Spleen (tissue), 11 donors: ENCODE measurements around the gene ENOX1. TPM values are rescaled to one million over a fixed set of nuclear protein-coding genes. Genes with fewer than 3 reads are reported as not detected.

ENCODE experiments used
- DNase-seq: peaks from one replicate; pipeline ENCODE4 v3.0.0-alpha.2; 2020
- H3K27ac ChIP-seq, 8 donors: fragments of 200-600 bp; sonication (generic) in 7 of 8; 1 replicate in 4 of 8; 2 replicates in 4 of 8; pipeline versions ENCODE4 v1.5.0 to v1.8.0; 2016 to 2021; ENCODE audit warnings: inconsistent platforms in 4 of 8, mild to moderate bottlenecking in 4 of 8, moderate library complexity in 1 of 8
- H3K27me3 ChIP-seq, 7 donors: fragments of 200-600 bp; sonication (generic) in 6 of 7; replicated peaks in 1 of 7; 1 replicate in 4 of 7; 2 replicates in 3 of 7; pipeline versions ENCODE4 v1.5.0 to v1.8.0; 2016 to 2021; ENCODE audit warnings: inconsistent platforms in 3 of 7, mild to moderate bottlenecking in 1 of 7
- H3K36me3 ChIP-seq, 6 donors: fragments of 200-600 bp; sonication (generic) in 5 of 6; 1 replicate in 4 of 6; 2 replicates in 2 of 6; pipeline versions ENCODE4 v1.5.0 to v1.8.0; 2016 to 2021; ENCODE audit warnings: inconsistent platforms in 2 of 6
- H3K4me1 ChIP-seq, 6 donors: fragments of 200-600 bp; sonication (generic) in 5 of 6; 1 replicate in 3 of 6; 2 replicates in 3 of 6; pipeline versions ENCODE4 v1.5.0 to v1.8.0; 2016 to 2021; ENCODE audit warnings: inconsistent platforms in 3 of 6
- H3K4me3 ChIP-seq, 8 donors: fragments of 200-600 bp; sonication (generic) in 7 of 8; 1 replicate in 4 of 8; 2 replicates in 4 of 8; pipeline versions ENCODE4 v1.5.0 to v1.8.0; 2016 to 2021; ENCODE audit warnings: inconsistent platforms in 4 of 8, mild to moderate bottlenecking in 4 of 8, moderate library complexity in 2 of 8
- H3K9me3 ChIP-seq, 8 donors: fragments of 200-600 bp; sonication (generic) in 7 of 8; 1 replicate in 4 of 8; 2 replicates in 4 of 8; pipeline versions ENCODE4 v1.5.0 to v1.8.0; 2016 to 2021; ENCODE audit warnings: inconsistent platforms in 4 of 8
- POLR2A ChIP-seq, 3 donors: fragments of 450-650 bp; IDR thresholded peaks; one replicate each; pipeline ENCODE4 v1.5.1; 2017; ENCODE audit warnings: antibody characterized with exemption in 3 of 3, mild to moderate bottlenecking in 1 of 3
- POLR2AphosphoS5 ChIP-seq, 3 donors: sonication (generic); formaldehyde crosslinking; IDR thresholded peaks; one replicate each; pipeline ENCODE4 v1.5.1; 2017; ENCODE audit warnings: antibody characterized with exemption in 3 of 3
- WGBS, 5 donors: extraction: QIAGEN DNeasy Blood & Tissue Kit in 3 of 5; methylation state at CpG; one replicate each; pipeline versions ENCODE4 v1.1.5 to v1.1.7; 2013 to 2018; 5-methylcytosine and 5-hydroxymethylcytosine counted together
- intact Hi-C: fragments of 100-400 bp; cut with DNase I; formaldehyde crosslinking; loops from one replicate; pipeline ENCODE4 v1.15.0; 2023; ENCODE audit warnings: low total_unique reads
- polyA plus RNA-seq, 3 donors: library from polyadenylated mRNA; stranded (reverse); fragments of 200-250 nt; gene quantifications; one replicate each; pipeline ENCODE4 v1.2.1, GENCODE V29; 2013
- total RNA-seq, 7 donors: library from RNA; depleted of rRNA in 3 of 7; stranded (reverse); fragments of >200 nt in 3 of 7; fragmentation: NEBNext Ultra II Directional in 4 of 7; extraction: Animal tissue kit (Norgen Biotek cat#: 25700) in 4 of 7; gene quantifications; one replicate each; pipeline versions ENCODE4 v1.1.0 to v1.2.1, GENCODE V29; 2016 to 2021
- TF ChIP-seq, protein P1 (sequence below), 11 experiments: fragments of 200-600 bp in 7 of 11; fragments of 450-650 bp in 4 of 11; sonication (generic) in 4 of 11; IDR thresholded peaks in 8 of 11; conservative IDR thresholded peaks in 3 of 11; 1 replicate in 7 of 11; 2 replicates in 4 of 11; pipeline versions ENCODE4 v1.4.0 to v1.8.0; 2016 to 2021; ENCODE audit warnings: antibody characterized with exemption in 11 of 11, inconsistent platforms in 4 of 11, mild to moderate bottlenecking in 1 of 11
- donor health status: healthy with polysubstance abuse.
- donor health status: DM: no; HTN: no; CAD: no; lungs with moderate emphysema.
- donor health status: DM: no; HTN: no; CAD: no.
- donor health status: Bipolar disorder and iron deficiency.
- donor health status: healthy.
- donor health status: DM: no; HTN: no; CAD: no.
- donor health status: DM: yes; HTN: yes; CAD: no.

ENOX1 gene
- total and polyA plus RNA-seq, 10 donors: 0.42 to 1.3 (median 0.54) TPM; not detected in 1

DNA sequence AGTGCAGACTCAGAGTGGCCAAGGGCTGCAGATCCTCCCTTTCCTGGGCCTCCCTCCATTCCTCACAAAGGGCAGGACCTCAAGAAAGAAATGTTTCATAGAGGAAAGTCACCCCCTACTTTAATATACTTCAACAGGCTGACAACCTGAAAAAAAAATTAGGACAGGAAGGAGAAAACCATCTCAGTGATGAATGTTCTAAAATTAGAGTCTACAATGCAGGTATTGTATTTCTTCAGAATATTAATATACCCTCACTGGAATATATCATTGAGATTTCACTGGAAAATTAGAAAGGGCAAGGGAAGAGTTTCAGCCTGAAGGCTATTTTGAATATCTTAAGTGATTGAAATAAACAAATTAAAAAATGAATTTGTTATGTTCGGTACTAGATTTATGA lies 586.5 kb downstream of the ENOX1 start:
- 84 to 92% (median 84%) methylated on average over 1 of the region's 1 CpG for WGBS, 5 donors
- no peak for DNase-seq
- H3K27me3 ChIP-seq: peaks cover 0 to 4% (median 0%) of the 10 kb centered on the region in 7 donors
- H3K27ac ChIP-seq: no peak overlapping the region
- no peaks in the 10 kb centered on the region for H3K4me1 ChIP-seq
- intact Hi-C loops: no loop called here
- peaks cover 0 to 17% (median 8%) of the 10 kb centered on the region in 8 donors for H3K9me3 ChIP-seq
- H3K4me3 ChIP-seq: no peak overlapping the region
- H3K36me3 ChIP-seq: no peaks in the 10 kb centered on the region
- TF ChIP-seq POLR2AphosphoS5 (IDR thresholded peaks at IDR 0.05) (no peak), POLR2A (IDR thresholded peaks at IDR 0.05) (no peak)
- TF ChIP-seq, protein P1, sequence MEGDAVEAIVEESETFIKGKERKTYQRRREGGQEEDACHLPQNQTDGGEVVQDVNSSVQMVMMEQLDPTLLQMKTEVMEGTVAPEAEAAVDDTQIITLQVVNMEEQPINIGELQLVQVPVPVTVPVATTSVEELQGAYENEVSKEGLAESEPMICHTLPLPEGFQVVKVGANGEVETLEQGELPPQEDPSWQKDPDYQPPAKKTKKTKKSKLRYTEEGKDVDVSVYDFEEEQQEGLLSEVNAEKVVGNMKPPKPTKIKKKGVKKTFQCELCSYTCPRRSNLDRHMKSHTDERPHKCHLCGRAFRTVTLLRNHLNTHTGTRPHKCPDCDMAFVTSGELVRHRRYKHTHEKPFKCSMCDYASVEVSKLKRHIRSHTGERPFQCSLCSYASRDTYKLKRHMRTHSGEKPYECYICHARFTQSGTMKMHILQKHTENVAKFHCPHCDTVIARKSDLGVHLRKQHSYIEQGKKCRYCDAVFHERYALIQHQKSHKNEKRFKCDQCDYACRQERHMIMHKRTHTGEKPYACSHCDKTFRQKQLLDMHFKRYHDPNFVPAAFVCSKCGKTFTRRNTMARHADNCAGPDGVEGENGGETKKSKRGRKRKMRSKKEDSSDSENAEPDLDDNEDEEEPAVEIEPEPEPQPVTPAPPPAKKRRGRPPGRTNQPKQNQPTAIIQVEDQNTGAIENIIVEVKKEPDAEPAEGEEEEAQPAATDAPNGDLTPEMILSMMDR (IDR thresholded peaks at IDR 0.05 in 8 of 11, conservative IDR thresholded peaks at IDR 0.05 in 3 of 11): no peak

DNA sequence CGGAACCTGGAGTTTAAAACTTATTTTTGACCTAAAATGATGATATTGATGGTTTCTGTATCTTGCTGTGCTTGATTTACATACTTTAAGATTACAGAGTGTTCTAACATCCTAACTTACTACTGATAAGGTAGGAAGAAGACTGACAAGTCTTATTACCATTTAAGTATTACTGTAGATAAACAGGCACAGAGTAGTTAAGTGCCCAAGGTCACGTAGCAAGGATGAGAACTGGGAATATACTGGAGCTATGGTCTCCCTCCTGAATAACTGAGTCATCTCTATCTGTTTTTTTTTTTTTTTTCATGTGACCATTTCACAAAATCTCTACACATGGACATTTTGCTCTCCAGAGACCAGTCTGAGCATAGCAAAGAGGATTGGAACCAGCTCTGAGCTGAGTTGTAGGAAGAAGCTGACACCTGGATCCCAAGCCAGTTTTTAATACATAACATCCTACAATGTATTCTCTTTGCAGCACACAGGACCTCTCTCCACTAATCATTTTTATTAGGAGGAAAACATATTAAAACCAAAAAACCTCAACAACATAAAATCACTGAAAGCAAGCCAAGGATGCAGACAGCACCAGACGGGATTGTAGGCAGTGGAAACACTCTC lies 589.9 kb downstream of the ENOX1 start:
- WGBS, 5 donors: 84 to 90% (median 89%) methylated on average over 3 of the region's 3 CpGs
- Histone ChIP-seq H3K36me3 (no peaks in the 10 kb centered on the region), H3K9me3 (peaks cover 0 to 1% (median 0%) of the 10 kb centered on the region in 8 donors), H3K27ac (no peak overlapping the region), H3K4me3 (no peak overlapping the region), H3K27me3 (peaks cover 0 to 4% (median 0%) of the 10 kb centered on the region in 7 donors), H3K4me1 (no peaks in the 10 kb centered on the region)
- intact Hi-C loops: no loop called here
- no peak for DNase-seq
- TF ChIP-seq POLR2A (IDR thresholded peaks at IDR 0.05): no peak
- TF ChIP-seq, protein P1 (IDR thresholded peaks at IDR 0.05 in 8 of 11, conservative IDR thresholded peaks at IDR 0.05 in 3 of 11): no peak
- TF ChIP-seq POLR2AphosphoS5 (IDR thresholded peaks at IDR 0.05): no peak

DNA sequence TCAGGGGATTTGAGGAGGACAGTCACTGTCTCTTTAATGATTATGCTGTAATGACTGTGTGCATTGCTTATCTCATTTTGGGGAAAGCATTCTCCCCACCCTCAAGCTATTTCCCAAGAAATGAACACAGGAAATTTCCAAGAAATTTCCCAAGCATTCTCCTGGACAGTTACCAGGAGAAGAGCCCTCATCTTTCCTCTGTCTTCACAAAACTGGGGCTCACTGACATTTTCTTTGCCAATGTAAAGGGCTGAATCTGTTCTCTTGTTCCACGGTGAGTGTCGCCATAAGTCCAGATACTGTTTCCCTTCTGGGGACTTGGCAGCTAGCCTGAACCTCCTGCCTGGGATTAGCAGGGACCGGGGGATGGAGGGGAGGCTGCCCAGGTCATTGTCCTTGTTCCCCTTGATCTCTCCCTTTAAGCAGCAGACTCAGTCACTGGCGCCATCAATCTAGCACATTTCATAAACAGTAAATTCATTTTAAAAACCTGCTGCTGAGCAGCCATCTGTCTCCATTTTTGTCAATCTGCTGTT lies 590.6 kb downstream of the ENOX1 start:
- no peak for DNase-seq
- no peaks in the 10 kb centered on the region for H3K9me3 ChIP-seq
- no peaks in the 10 kb centered on the region for H3K36me3 ChIP-seq
- peaks cover 0 to 4% (median 0%) of the 10 kb centered on the region in 7 donors for H3K27me3 ChIP-seq
- no peak overlapping the region for H3K27ac ChIP-seq
- WGBS, 5 donors: 69 to 78% (median 77%) methylated on average over 4 of the region's 4 CpGs
- TF ChIP-seq, protein P1 (IDR thresholded peaks at IDR 0.05 in 8 of 11, conservative IDR thresholded peaks at IDR 0.05 in 3 of 11): no peak
- no peak for TF ChIP-seq POLR2AphosphoS5 (IDR thresholded peaks at IDR 0.05)
- TF ChIP-seq POLR2A (IDR thresholded peaks at IDR 0.05): no peak
- intact Hi-C loops: no loop called here
- no peaks in the 10 kb centered on the region for H3K4me1 ChIP-seq
- H3K4me3 ChIP-seq: no peak overlapping the region

DNA sequence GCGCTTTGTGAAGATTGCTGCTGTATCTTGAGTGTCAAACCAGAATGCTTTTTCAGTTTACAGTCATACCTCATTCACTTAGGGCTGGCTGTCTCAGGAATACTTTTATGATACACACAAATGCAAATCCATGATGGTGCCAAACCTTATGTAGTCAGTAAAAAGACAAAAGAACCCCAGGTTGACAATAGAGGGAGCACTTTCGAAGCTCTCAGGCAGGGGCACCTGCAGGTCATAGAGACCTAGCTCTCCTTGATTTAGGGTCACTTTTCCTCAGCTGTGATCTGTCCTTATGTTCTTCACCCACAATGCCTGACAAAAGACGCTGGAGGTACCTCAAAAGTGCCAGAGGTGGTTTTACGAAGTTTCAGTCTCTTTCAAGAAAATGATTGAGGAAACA lies 591.2 kb downstream of the ENOX1 start:
- no peak overlapping the region for H3K27ac ChIP-seq
- no peak for TF ChIP-seq POLR2A (IDR thresholded peaks at IDR 0.05)
- TF ChIP-seq POLR2AphosphoS5 (IDR thresholded peaks at IDR 0.05): no peak
- TF ChIP-seq, protein P1 (IDR thresholded peaks at IDR 0.05 in 8 of 11, conservative IDR thresholded peaks at IDR 0.05 in 3 of 11): no peak
- H3K36me3 ChIP-seq: no peaks in the 10 kb centered on the region
- no peak for DNase-seq
- intact Hi-C loops: no loop called here
- no peaks in the 10 kb centered on the region for H3K9me3 ChIP-seq
- H3K4me3 ChIP-seq: no peak overlapping the region
- peaks cover 0 to 4% (median 0%) of the 10 kb centered on the region in 7 donors for H3K27me3 ChIP-seq
- no peaks in the 10 kb centered on the region for H3K4me1 ChIP-seq
- WGBS, 5 donors: 81 to 97% (median 87%) methylated on average over 4 of the region's 4 CpGs
